NCI-H1092 (cell line): Measurements from ENCODE around the gene HOXA3.
A peak's percentile ranks its signal among the peaks of the same experiment; 100 is the strongest.

Source experiments
- DNase-seq: peaks from one replicate; lab custom pipeline; 2025; lab: John Stamatoyannopoulos, UW

Gene HOXA3

DNA sequence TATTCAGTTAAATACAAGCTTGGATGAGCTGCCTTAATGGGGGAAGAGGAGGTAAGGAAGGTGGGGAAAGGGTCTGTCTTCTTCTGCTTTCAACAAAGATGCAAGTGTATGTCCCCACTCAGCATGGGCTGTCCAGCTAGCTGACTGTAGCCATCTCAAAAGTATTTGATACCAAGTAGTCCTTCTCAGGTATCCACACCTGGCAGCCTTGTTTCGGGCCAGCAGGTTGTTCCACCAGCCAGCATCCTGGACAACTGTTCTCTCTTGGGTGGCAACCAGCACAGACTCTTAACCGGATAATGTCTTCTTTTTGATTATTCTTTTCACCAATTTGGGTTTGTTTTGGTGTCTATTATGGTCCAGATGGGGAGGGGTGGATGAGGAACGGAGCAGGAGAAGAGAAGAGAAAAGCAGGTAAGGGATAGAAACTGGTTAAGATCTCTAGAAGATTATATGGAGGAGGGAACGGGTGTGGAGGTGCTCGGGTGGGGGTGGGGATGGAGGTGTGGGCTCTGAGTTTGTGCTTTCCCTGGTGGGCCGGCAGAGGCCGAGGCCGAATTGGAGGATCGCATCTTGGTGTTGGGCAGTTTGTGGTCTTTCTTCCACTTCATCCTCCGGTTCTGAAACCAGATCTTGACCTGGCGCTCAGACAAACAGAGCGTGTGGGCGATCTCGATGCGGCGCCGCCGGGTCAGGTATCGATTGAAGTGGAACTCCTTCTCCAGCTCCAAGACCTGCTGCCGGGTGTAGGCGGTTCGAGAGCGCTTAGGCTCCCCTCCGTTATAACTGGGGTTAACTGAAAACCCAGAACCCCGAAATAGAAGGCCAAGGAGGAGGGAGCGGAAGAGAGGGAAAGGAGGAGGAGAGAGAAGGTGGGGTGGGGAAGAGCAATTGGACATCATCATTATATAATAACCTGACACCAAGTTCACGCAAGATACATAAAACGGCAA lies 23.3 kb downstream of the HOXA3 start:
- no peak for DNase-seq

DNA sequence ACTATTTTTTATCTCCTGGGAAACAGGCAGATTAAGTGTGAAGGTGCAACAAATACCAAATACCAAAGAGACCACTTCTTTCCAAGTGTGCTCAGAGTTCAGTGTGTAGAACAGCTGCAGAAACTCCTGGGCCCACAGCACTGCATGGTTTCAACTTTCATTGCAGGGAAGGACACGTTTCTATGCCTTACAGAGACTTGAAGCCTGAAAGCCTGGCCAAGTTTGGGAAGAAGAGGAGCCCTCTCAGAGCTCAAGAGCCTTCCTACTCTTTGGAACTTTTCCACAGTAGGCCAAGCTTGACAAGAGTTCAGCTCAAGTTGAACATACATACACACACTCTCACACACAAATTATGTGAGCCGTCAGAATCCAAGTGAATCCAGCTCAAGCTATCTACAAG lies 24.3 kb downstream of the HOXA3 start:
- DNase-seq, result no peak

GRCh38 chr7:27126596-27127327 lies 25.6 kb downstream of the HOXA3 start:
- DNase-seq, result no peak

- no peak for DNase-seq
Observed at GRCh38 chr7:27125986-27126394, 26.4 kb downstream of the HOXA3 start.

GRCh38 chr7:27124902-27125689 lies 27.3 kb downstream of the HOXA3 start:
- DNase-seq, result no peak

GRCh38 chr7:27124096-27124901 lies 28.1 kb downstream of the HOXA3 start:
- no peak for DNase-seq

DNA sequence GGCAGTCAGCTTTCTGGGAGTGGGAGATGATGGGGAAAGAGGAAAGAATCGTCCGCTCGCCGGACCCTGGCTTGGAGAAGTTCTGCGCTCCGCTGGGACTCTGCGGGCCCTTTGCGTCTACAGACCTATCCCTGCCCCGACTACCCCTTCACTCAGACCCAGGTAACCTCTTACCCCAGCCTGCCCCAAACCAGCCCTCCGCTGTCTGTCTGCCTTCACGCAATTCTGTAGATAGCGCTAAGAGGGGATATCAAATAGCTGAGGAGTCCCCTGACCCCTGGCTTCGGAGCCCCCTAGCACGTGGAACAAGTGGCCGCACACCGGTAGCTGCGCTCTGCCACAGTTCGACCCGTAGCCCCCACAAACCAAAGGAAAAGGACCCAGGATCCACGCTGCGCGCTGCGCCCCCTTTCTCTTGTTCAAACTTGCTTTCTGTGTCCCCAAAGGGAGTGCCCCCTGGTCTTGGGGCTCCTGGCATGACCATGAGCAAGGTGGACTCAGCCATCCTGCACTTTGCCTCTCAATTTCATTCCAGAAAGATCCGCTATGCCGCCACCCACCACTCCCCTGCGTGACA lies 28.8 kb downstream of the HOXA3 start:
- DNase-seq, result no peak

GRCh38 chr7:27123007-27123476 lies 29.3 kb downstream of the HOXA3 start:
- DNase-seq, result no peak

GRCh38 chr7:27122077-27122910 lies 30.1 kb downstream of the HOXA3 start:
- no peak for DNase-seq

GRCh38 chr7:27121684-27122076 lies 30.7 kb downstream of the HOXA3 start:
- DNase-seq, result no peak

- no peak for DNase-seq
Observed at GRCh38 chr7:27119412-27119911, 32.9 kb downstream of the HOXA3 start.

GRCh38 chr7:27118580-27118979 lies 33.8 kb downstream of the HOXA3 start:
- DNase-seq, result no peak

- no peak for DNase-seq
Observed at GRCh38 chr7:27117887-27118491, 34.4 kb downstream of the HOXA3 start.

- no peak for DNase-seq
Observed at GRCh38 chr7:27116962-27117886, 35.2 kb downstream of the HOXA3 start.

- DNase-seq, result peak; percentile 20
Observed at GRCh38 chr7:27116031-27116961, 36.1 kb downstream of the HOXA3 start.

GRCh38 chr7:27115221-27116026 lies 37.0 kb downstream of the HOXA3 start:
- no peak for DNase-seq
